CD4-positive, alpha-beta T cell (primary cell): ENCODE measurements around the gene SLC25A6. TPM values are rescaled to one million over a fixed set of nuclear protein-coding genes. Genes with fewer than 3 reads are reported as not detected.

Source experiments
- ATAC-seq: fragments of 200-7000 bp; cut with Tn5 transposase; one replicate; pipeline ENCODE4 v1.10.0; 2022; ENCODE audit warnings: mild to moderate bottlenecking; ENCODE audit not compliant: poor library complexity
- CTCF ChIA-PET: fragments of 350-600 bp; sonication (Branson Sonifier 250); formaldehyde crosslinking; loops from one replicate; lab custom pipeline; 2021; ENCODE audit warnings: antibody characterized with exemption, inconsistent platforms; lab: Charles Lee
- POLR2A ChIA-PET: fragments of 350-600 bp; sonication (Branson Sonifier 250); formaldehyde crosslinking; loops from one replicate; lab custom pipeline; 2021; ENCODE audit warnings: antibody characterized with exemption, inconsistent platforms; lab: Charles Lee
- DNase-seq, 14 experiments: peaks; one replicate each; pipeline ENCODE4 v3.0.0-alpha.2; 2013 to 2020; ENCODE audit warnings: mixed read lengths in 2 of 14
- H3K27ac ChIP-seq, 2 donors: one replicate each; pipeline versions ENCODE4 v1.5.1 to v1.7.0; 2013; ENCODE audit warnings: low read length in 2 of 2, low read depth in 1 of 2, mild to moderate bottlenecking in 1 of 2
- H3K27me3 ChIP-seq, 2 experiments: 1 replicate in 1 of 2; 2 replicates in 1 of 2; pipeline versions ENCODE4 v1.6.1 to v1.7.0; 2013; ENCODE audit warnings: low read length in 2 of 2, control low read depth in 1 of 2, mild to moderate bottlenecking in 1 of 2, moderate library complexity in 1 of 2; ENCODE audit not compliant: insufficient read depth in 2 of 2, control insufficient read depth in 1 of 2
- H3K36me3 ChIP-seq: one replicate; pipeline ENCODE4 v1.6.1; 2013; ENCODE audit warnings: low read length, control low read depth; ENCODE audit not compliant: insufficient read depth
- H3K4me1 ChIP-seq: one replicate; pipeline ENCODE4 v1.6.1; 2013; ENCODE audit warnings: low read length, control low read depth; ENCODE audit not compliant: insufficient read depth
- H3K4me3 ChIP-seq: one replicate; pipeline ENCODE4 v1.5.1; 2013; ENCODE audit warnings: mild to moderate bottlenecking, low read length, moderate library complexity
- H3K9me3 ChIP-seq, 2 experiments: 1 replicate in 1 of 2; 2 replicates in 1 of 2; pipeline versions ENCODE4 v1.6.1 to v1.7.0; 2013; ENCODE audit warnings: low read length in 2 of 2, mild to moderate bottlenecking in 2 of 2, control low read depth in 1 of 2, moderate library complexity in 1 of 2; ENCODE audit not compliant: control insufficient read depth in 1 of 2, insufficient read depth in 1 of 2
- H3K27ac Mint-ChIP-seq: one replicate; pipeline ENCODE4 v1.8.0; 2020; ENCODE audit warnings: mixed read lengths
- H3K27me3 Mint-ChIP-seq: one replicate; pipeline ENCODE4 v1.8.0; 2021; ENCODE audit warnings: mixed read lengths
- H3K36me3 Mint-ChIP-seq: one replicate; pipeline ENCODE4 v1.8.0; 2021; ENCODE audit warnings: low read depth, mixed read lengths
- H3K4me1 Mint-ChIP-seq: one replicate; pipeline ENCODE4 v1.8.0; 2021; ENCODE audit warnings: low read depth, mixed read lengths
- H3K4me3 Mint-ChIP-seq: one replicate; pipeline ENCODE4 v1.8.0; 2020; ENCODE audit warnings: mild to moderate bottlenecking, mixed read lengths
- H3K9me3 Mint-ChIP-seq: one replicate; pipeline ENCODE4 v1.8.0; 2020; ENCODE audit warnings: mixed read lengths
- intact Hi-C, 2 experiments: fragments of 100-400 bp; cut with DNase I in 1 of 2; cut with micrococcal nuclease in 1 of 2; formaldehyde crosslinking; loops; one replicate each; pipeline versions ENCODE4 v1.15.1 to v1.9.0; 2023 to 2025; cut with DNase I, micrococcal nuclease
- total RNA-seq, 174 experiments: library from RNA in 2 of 174; stranded (reverse) in 2 of 174; gene quantifications; one replicate each; pipeline ENCODE4 v1.2.3 and lab custom pipeline; 2021 to 2026
- TF ChIP-seq, protein P1 (sequence below): fragments of 200-600 bp; IDR thresholded peaks from one replicate; pipeline ENCODE4 v1.8.0; 2022; ENCODE audit warnings: antibody characterized with exemption, mild to moderate bottlenecking

Gene SLC25A6
- total RNA-seq, 2 experiments from 2014 or later, result 338 to 340 TPM

DNA sequence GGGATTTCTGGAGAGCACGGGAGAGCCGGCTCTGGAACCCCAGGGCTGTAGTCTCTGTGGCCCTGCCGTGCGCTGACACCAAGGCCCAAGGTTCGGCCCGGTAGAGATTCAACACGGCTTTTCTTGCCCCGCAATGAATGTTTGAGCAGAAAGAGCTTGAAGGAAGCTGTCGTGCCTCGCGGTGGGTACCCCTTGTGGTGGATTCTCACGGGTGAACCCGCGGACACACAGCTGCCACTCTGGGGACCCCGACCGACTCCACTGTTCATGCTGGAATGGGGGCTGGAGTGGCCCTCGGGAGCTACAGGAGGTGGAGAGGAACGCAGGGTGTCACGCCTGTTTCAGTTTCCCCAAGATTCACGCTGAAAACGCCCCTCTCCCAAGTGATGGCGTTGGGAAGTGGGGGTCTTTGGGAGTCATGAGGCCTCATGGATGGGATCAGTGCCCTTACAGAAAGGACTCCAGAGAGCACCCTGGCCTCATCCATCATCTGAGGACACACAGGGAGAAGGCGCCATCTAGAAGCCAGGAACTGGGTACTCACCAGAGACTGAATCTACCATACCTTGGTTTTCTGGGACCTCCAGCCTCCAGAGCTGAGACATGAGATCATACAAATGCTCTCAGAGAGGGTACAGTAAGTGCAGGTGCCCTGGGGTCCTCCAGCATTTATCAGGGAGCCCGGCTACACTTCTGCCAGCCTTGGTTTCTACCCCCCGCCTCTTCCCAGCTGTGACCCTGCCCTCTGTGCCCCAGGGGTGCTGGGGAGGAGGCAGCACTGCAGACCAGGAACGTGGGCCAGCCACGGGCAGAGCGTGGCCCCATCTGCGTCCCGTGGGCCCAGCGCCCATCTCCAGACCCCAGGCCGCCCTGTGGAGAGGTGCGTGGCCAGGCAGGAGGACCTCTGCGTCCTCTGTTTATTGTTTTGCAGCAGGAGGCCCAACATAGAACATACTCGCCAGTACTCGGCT is 6.4 kb downstream of the SLC25A6 start:
- Mint-ChIP-seq H3K27me3 (no peaks in the 10 kb centered on the region), H3K27ac (peak overlapping the region; percentile 64), H3K36me3 (peaks cover 76% of the 10 kb centered on the region), H3K4me3 (peak overlapping the region; percentile 38), H3K9me3 (no peaks in the 10 kb centered on the region), H3K4me1 (peaks cover 17% of the 10 kb centered on the region)
- intact Hi-C loops, result no loop called here
- peak in 2 of 14 experiments; percentile 18 to 26 for DNase-seq
- H3K4me1 ChIP-seq, result peaks cover 25% of the 10 kb centered on the region
- no peak overlapping the region for H3K4me3 ChIP-seq
- ATAC-seq, result peak; percentile 12
- no peak overlapping the region for H3K27ac ChIP-seq
- H3K9me3 ChIP-seq, result peaks cover 0 to 17% of the 10 kb centered on the region in 2 experiments
- ChIA-PET POLR2A (no interaction called here), CTCF (no interaction called here)
- H3K27me3 ChIP-seq, result peaks cover 0 to 2% of the 10 kb centered on the region in 2 experiments
- TF ChIP-seq, protein P1, sequence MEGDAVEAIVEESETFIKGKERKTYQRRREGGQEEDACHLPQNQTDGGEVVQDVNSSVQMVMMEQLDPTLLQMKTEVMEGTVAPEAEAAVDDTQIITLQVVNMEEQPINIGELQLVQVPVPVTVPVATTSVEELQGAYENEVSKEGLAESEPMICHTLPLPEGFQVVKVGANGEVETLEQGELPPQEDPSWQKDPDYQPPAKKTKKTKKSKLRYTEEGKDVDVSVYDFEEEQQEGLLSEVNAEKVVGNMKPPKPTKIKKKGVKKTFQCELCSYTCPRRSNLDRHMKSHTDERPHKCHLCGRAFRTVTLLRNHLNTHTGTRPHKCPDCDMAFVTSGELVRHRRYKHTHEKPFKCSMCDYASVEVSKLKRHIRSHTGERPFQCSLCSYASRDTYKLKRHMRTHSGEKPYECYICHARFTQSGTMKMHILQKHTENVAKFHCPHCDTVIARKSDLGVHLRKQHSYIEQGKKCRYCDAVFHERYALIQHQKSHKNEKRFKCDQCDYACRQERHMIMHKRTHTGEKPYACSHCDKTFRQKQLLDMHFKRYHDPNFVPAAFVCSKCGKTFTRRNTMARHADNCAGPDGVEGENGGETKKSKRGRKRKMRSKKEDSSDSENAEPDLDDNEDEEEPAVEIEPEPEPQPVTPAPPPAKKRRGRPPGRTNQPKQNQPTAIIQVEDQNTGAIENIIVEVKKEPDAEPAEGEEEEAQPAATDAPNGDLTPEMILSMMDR, result no peak
- H3K36me3 ChIP-seq, result peaks cover 63% of the 10 kb centered on the region

DNA sequence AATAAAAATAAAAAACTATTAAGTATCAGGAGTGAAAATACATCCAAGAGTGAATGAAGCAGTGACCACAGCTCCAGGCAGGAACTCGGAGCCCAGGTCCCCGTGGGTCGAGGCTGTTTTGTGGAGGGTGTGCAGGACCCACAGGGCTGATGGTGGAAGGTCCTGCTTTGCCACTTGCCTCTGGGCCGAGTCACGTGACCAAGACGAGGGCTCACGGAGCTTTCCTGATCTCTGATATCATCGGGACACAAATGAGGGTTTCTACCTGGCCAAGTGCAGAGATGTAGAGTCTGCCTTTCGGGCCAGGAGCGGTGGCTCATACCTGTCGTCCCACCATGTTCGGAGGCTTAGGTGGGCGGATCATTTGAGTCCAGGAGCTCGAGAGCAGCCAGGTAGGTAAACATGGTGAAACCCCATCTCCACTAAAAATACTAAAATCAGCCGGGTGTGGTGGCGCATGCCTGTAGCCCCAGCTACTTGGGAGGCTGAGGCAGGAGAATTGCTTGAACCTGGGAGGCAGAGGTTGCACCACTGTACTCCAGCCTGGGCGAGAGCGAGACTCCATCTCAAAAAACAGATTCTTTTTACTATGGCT is 7.2 kb downstream of the SLC25A6 start:
- POLR2A ChIA-PET, result no interaction called here
- peaks cover 13% of the 10 kb centered on the region for H3K4me1 Mint-ChIP-seq
- intact Hi-C loops, result no loop called here
- H3K4me3 ChIP-seq, result no peak overlapping the region
- peaks cover 21% of the 10 kb centered on the region for H3K4me1 ChIP-seq
- peaks cover 71% of the 10 kb centered on the region for H3K36me3 Mint-ChIP-seq
- peak overlapping the region; percentile 64 for H3K27ac Mint-ChIP-seq
- no peak for ATAC-seq
- H3K9me3 Mint-ChIP-seq, result no peaks in the 10 kb centered on the region
- no peak overlapping the region for H3K27ac ChIP-seq
- peaks cover 0 to 17% of the 10 kb centered on the region in 2 experiments for H3K9me3 ChIP-seq
- H3K27me3 Mint-ChIP-seq, result no peaks in the 10 kb centered on the region
- CTCF ChIA-PET, result no interaction called here
- H3K4me3 Mint-ChIP-seq, result no peak overlapping the region
- H3K27me3 ChIP-seq, result peaks cover 0 to 2% of the 10 kb centered on the region in 2 experiments
- peak in 1 of 14 experiments; percentile 22 for DNase-seq
- TF ChIP-seq, protein P1, result no peak
- peaks cover 55% of the 10 kb centered on the region for H3K36me3 ChIP-seq

DNA sequence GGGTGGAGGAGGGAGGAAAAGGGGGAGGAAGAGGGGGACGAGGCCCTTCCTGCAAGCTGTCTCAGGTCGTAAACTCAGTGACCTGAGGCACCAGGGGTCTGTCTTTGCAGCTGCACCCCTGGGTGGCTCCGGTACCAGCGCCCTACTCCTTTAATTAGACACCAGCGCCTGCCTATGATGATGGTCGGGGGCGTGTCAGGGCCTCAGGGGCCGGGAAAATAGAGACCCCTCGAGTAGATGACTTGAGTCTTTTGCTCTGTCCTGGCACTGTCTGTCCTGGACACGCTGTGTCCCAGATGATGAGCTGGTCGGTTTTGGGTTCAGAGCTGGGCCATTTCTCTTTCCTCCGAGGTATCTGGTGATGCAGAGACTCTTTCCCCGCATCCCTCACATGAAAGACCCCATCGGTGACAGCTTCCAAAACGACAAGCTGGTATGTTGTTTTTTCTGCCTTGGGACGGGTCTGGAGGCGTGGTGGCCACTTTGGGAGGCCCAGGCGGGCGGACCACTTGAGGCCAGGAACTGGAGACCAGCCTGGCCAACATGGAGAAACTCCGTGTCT is 11.2 kb downstream of the SLC25A6 start:
- intact Hi-C loops, result no loop called here
- TF ChIP-seq, protein P1, result no peak
- Mint-ChIP-seq H3K27me3 (no peaks in the 10 kb centered on the region), H3K4me1 (no peaks in the 10 kb centered on the region), H3K27ac (no peak overlapping the region), H3K36me3 (peaks cover 34% of the 10 kb centered on the region), H3K4me3 (no peak overlapping the region), H3K9me3 (no peaks in the 10 kb centered on the region)
- Histone ChIP-seq H3K9me3 (peaks cover 0 to 8% of the 10 kb centered on the region in 2 experiments), H3K27ac (no peak overlapping the region), H3K27me3 (no peaks in the 10 kb centered on the region), H3K4me1 (peaks cover 9% of the 10 kb centered on the region), H3K36me3 (peaks cover 18% of the 10 kb centered on the region), H3K4me3 (no peak overlapping the region)
- ChIA-PET POLR2A (no interaction called here), CTCF (no interaction called here)
- ATAC-seq (no peak), DNase-seq (peak in 1 of 14 experiments; percentile 24)
